ENCODE results near the gene DHRSX.
"Not testable (repeated sequence)": the region's sequence is repeated elsewhere in the genome, so short reads cannot be mapped to it uniquely, and the experiment has no call there.

The DHRSX gene

GRCh38 chrX:2492531-2493218 is 8.1 kb downstream of the DHRSX start:
- no peak for DNase-seq

- DNase-seq = no peak
Measured at GRCh38 chrX:2490634-2491033, 10.1 kb downstream of the DHRSX start.

GRCh38 chrX:2489446-2490445 is 11.0 kb downstream of the DHRSX start:
- no peak for DNase-seq

- no peak for DNase-seq
Measured at GRCh38 chrX:2488621-2489285, 12.0 kb downstream of the DHRSX start.

- no peak for DNase-seq
Measured at GRCh38 chrX:2487366-2487765, 13.4 kb downstream of the DHRSX start.

- no peak for DNase-seq
Measured at GRCh38 chrX:2486476-2487133, 14.2 kb downstream of the DHRSX start.

GRCh38 chrX:2485789-2486345 is 14.9 kb downstream of the DHRSX start:
- no peak for DNase-seq

- no peak for DNase-seq
Measured at GRCh38 chrX:2484721-2485648, 15.8 kb downstream of the DHRSX start.

GRCh38 chrX:2484256-2484655 is 16.5 kb downstream of the DHRSX start:
- no peak for DNase-seq

- no peak for DNase-seq
Measured at GRCh38 chrX:2483398-2484060, 17.2 kb downstream of the DHRSX start.

GRCh38 chrX:2481597-2481996 is 19.2 kb downstream of the DHRSX start:
- DNase-seq = not testable (repeated sequence)

- DNase-seq = not testable (repeated sequence)
Measured at GRCh38 chrX:2479982-2480381, 20.8 kb downstream of the DHRSX start.

GRCh38 chrX:2479420-2479780 is 21.4 kb downstream of the DHRSX start:
- DNase-seq = no peak

- DNase-seq = no peak
Measured at GRCh38 chrX:2478546-2479419, 22.0 kb downstream of the DHRSX start.

- DNase-seq = not testable (repeated sequence)
Measured at GRCh38 chrX:2477313-2477712, 23.5 kb downstream of the DHRSX start.

- no peak for DNase-seq
Measured at GRCh38 chrX:2474963-2475726, 25.6 kb downstream of the DHRSX start.

GRCh38 chrX:2474280-2474962 is 26.4 kb downstream of the DHRSX start:
- no peak for DNase-seq

GRCh38 chrX:2473064-2473463 is 27.7 kb downstream of the DHRSX start:
- not testable (repeated sequence) for DNase-seq
